ENCODE measurements around the gene ENOX2. TPM values are rescaled to one million over a fixed set of nuclear protein-coding genes. Genes with fewer than 3 reads are reported as not detected.

Gene ENOX2
- total and polyA plus RNA-seq, 2 of the 13 experiments (the other 11 are each of a cell fraction or from before 2014, with no cell fraction given) = 5.9 to 8.5 TPM

GRCh38 chrX:130831347-130831722, 71.7 kb downstream of the ENOX2 start:
- ATAC-seq (no peak), FAIRE-seq (no peak), DNase-seq (ENCODE audit: low spot score) (no peak)
- WGBS (ENCODE audit: low lambda C conversion rate) = 88% methylated on average over 1 of the region's 1 CpG
- ChIA-PET POLR2A (no interaction called here), CTCF (ENCODE audit: low intra/inter-chr PET ratio, low total read pairs) (no interaction called here)
- Histone ChIP-seq H3K27ac (ENCODE audit: extremely low read length, insufficient read depth, low read length) (no peak overlapping the region), H3K9me3 (ENCODE audit: low read length) (no peaks in the 10 kb centered on the region), H2AFZ (ENCODE audit: low read length) (no peak overlapping the region), H3K9ac (ENCODE audit: insufficient read depth, low read depth, low read length) (no peak overlapping the region), H3K4me1 (ENCODE audit: insufficient read depth, low read length) (no peaks in the 10 kb centered on the region), H4K20me1 (ENCODE audit: insufficient read depth, low read length) (no peaks in the 10 kb centered on the region), H3K4me2 (ENCODE audit: low read depth, low read length) (no peak overlapping the region), H3K79me2 (ENCODE audit: insufficient read depth, low read length) (no peaks in the 10 kb centered on the region), H3K27me3 (ENCODE audit: control insufficient read depth in 1 of 2, insufficient read depth in 2 of 2, low read length in 2 of 2) (no peaks in the 10 kb centered on the region), H3K36me3 (replicated peaks in 1 of 2; ENCODE audit: control insufficient read depth in 1 of 2, insufficient read depth in 2 of 2, low read length in 2 of 2) (no peaks in the 10 kb centered on the region), H3K4me3 (replicated peaks in 1 of 3; ENCODE audit: insufficient read depth in 1 of 3, low read depth in 2 of 3, low read length in 3 of 3) (no peak overlapping the region)
- intact Hi-C loops (cut with micrococcal nuclease; ENCODE audit: unreplicated experiment) = no loop called here
- BruUV-seq (replicated peaks) = no TSS peak
- in situ Hi-C loops (cut with HindIII; ENCODE audit: extremely low pct_ligation_motif_present, low pct_unique_long_range_greater_than_20kb) = no loop called here
- TF ChIP-seq ZNF382 (CRISPR knock-in tag; IDR thresholded peaks at IDR 0.05; ENCODE audit: borderline replicate concordance) = no peak
- no peak for TF ChIP-seq ZXDC (CRISPR knock-in tag; IDR thresholded peaks at IDR 0.05)
- TF ChIP-seq, protein P1, sequence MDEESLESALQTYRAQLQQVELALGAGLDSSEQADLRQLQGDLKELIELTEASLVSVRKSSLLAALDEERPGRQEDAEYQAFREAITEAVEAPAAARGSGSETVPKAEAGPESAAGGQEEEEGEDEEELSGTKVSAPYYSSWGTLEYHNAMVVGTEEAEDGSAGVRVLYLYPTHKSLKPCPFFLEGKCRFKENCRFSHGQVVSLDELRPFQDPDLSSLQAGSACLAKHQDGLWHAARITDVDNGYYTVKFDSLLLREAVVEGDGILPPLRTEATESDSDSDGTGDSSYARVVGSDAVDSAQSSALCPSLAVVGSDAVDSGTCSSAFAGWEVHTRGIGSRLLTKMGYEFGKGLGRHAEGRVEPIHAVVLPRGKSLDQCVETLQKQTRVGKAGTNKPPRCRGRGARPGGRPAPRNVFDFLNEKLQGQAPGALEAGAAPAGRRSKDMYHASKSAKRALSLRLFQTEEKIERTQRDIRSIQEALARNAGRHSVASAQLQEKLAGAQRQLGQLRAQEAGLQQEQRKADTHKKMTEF (CRISPR knock-in tag; IDR thresholded peaks at IDR 0.05) = no peak
- no peak for TF ChIP-seq IRF9 (CRISPR knock-in tag; IDR thresholded peaks at IDR 0.05; ENCODE audit: borderline replicate concordance)
- no peak for TF ChIP-seq ZKSCAN8 (CRISPR knock-in tag; IDR thresholded peaks at IDR 0.05; ENCODE audit: borderline replicate concordance)
- no peak for TF ChIP-seq GATA4 (IDR thresholded peaks at IDR 0.05; ENCODE audit: borderline replicate concordance, low read depth)
- TF ChIP-seq ZNF292 (CRISPR knock-in tag; IDR thresholded peaks at IDR 0.05; ENCODE audit: borderline replicate concordance, low read depth) = no peak

Data from HepG2 (cell line).